Measurements from ENCODE around the gene USP53. TPM values are rescaled to one million over a fixed set of nuclear protein-coding genes. Genes with fewer than 3 reads are reported as not detected.
"Not testable (repeated sequence)": the region's sequence is repeated elsewhere in the genome, so short reads cannot be mapped to it uniquely, and the experiment has no call there.

The USP53 gene
- total RNA-seq, 1 experiment from 2014 or later, result 1.2 TPM

DNA sequence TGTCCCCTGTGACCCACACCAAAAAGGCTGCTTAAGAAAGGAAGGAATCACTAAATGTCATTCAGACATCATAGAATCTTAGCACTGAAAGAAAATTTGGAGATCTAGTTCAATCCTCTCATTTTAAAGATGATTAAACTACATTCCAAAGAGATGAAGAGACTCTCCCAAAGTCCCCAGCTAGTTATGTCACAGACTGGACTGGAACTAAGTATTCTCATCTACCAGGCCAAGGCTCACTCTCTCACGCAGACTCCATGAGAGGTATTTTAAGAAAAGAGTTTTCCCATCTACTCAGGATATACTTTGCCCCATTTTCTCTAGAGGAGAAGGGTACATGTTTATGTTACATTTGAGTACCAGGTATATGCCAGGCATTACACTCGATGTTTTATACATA, 102.5 kb downstream of the USP53 start:
- no peaks in the 10 kb centered on the region for H4K20me1 ChIP-seq (ENCODE audit: insufficient read depth, low read depth, low read length)
- H3K4me3 ChIP-seq (ENCODE audit: low read length), result no peak overlapping the region
- H3K79me2 ChIP-seq (ENCODE audit: low read length), result no peaks in the 10 kb centered on the region
- H3K9ac ChIP-seq (ENCODE audit: low read length), result no peak overlapping the region
- H3K9me3 ChIP-seq (ENCODE audit: low read length), result no peaks in the 10 kb centered on the region
- no peak overlapping the region for H3K4me2 ChIP-seq (ENCODE audit: low read depth, low read length, poor library complexity, severe bottlenecking)
- H3K9me2 ChIP-seq (replicated peaks; ENCODE audit: insufficient read depth, low read length), result no peaks in the 10 kb centered on the region
- DNase-seq, result no peak
- H3K27ac ChIP-seq (ENCODE audit: low read length), result no peak overlapping the region
- H2AFZ ChIP-seq (ENCODE audit: low read length), result no peak overlapping the region
- H3K27me3 ChIP-seq (ENCODE audit: low read length), result no peaks in the 10 kb centered on the region
- no peaks in the 10 kb centered on the region for H3K4me1 ChIP-seq (ENCODE audit: low read length)
- no peaks in the 10 kb centered on the region for H3K36me3 ChIP-seq (ENCODE audit: insufficient read depth, low read length)

DNA sequence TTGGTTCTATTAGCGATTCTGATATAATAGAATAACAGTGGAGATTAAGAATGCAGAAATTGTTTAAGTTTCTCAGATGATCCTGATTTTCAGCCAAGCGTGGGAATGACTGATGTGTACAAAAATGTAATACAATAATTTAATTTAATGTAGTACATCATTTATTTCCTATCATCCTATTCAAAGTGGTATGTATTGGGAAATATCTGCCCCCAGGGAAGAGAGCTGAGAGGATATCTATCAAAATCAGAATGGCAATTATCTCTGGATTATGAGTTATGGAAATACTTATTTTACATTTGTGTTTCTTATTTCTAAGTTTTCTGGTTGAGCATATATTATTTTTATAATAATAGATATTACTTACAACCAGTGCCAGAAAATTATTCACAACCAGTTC, 105.5 kb downstream of the USP53 start:
- H3K4me2 ChIP-seq (ENCODE audit: low read depth, low read length, poor library complexity, severe bottlenecking), result no peak overlapping the region
- no peak overlapping the region for H3K27ac ChIP-seq (ENCODE audit: low read length)
- no peak overlapping the region for H3K9ac ChIP-seq (ENCODE audit: low read length)
- H2AFZ ChIP-seq (ENCODE audit: low read length), result no peak overlapping the region
- no peaks in the 10 kb centered on the region for H3K27me3 ChIP-seq (ENCODE audit: low read length)
- no peaks in the 10 kb centered on the region for H3K36me3 ChIP-seq (ENCODE audit: insufficient read depth, low read length)
- no peak overlapping the region for H3K4me3 ChIP-seq (ENCODE audit: low read length)
- H4K20me1 ChIP-seq (ENCODE audit: insufficient read depth, low read depth, low read length), result no peaks in the 10 kb centered on the region
- no peaks in the 10 kb centered on the region for H3K79me2 ChIP-seq (ENCODE audit: low read length)
- H3K9me2 ChIP-seq (replicated peaks; ENCODE audit: insufficient read depth, low read length), result no peaks in the 10 kb centered on the region
- H3K4me1 ChIP-seq (ENCODE audit: low read length), result no peaks in the 10 kb centered on the region
- no peak for DNase-seq
- H3K9me3 ChIP-seq (ENCODE audit: low read length), result no peaks in the 10 kb centered on the region

DNA sequence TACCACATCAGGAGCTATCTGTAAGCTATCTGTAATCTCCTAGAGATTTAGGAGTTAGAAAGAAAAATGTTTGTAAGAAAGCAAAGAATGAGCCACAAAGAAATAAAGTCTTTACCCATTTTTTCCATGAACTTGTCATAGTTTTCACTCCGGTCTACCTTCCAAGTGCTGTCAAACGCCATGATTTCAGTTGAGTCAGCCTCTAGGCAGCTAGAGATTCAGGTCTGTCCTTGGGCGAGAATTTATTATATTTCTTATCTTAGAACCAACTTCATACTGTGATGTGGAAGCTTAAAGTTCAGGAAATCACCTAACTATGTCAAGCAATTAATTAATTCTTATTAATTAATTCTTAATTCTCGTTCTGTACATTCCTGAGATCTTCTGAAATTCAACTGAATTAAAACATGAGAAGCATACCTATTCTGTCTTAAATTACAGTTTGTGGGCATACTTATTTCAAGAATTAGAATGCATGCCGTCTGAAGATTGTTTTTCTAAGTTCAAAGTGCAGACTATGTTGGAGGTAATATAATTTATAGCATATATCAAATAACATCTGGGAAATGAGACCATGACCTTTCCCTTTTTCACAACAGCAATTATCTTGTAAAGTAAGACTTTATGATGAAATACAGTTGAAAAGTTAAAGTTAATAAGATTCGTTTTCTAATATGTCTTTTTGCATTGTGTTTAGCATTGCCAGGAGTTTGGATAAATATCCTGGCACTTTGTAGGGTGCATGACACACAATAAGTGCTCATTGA, 109.6 kb downstream of the USP53 start, which contains the start of gene FABP2:
FABP2 (minus strand) TSS at position 218 of the 767 bp plus-strand sequence; CDS start at position 182, 36 bp downstream.
- Histone ChIP-seq H3K4me3 (ENCODE audit: low read length) (no peak within 1 kb of the TSS), H3K9me2 (replicated peaks; ENCODE audit: insufficient read depth, low read length) (no peaks in the 10 kb centered on the region), H3K36me3 (ENCODE audit: insufficient read depth, low read length) (no peaks in the 10 kb centered on the region), H3K9me3 (ENCODE audit: low read length) (no peaks in the 10 kb centered on the region), H3K4me1 (ENCODE audit: low read length) (no peaks in the 10 kb centered on the region), H3K27me3 (ENCODE audit: low read length) (no peaks in the 10 kb centered on the region), H3K79me2 (ENCODE audit: low read length) (no peaks in the 10 kb centered on the region), H3K9ac (ENCODE audit: low read length) (no peak within 1 kb of the TSS), H3K27ac (ENCODE audit: low read length) (no peak within 1 kb of the TSS), H3K4me2 (ENCODE audit: low read depth, low read length, poor library complexity, severe bottlenecking) (no peak within 1 kb of the TSS), H4K20me1 (ENCODE audit: insufficient read depth, low read depth, low read length) (no peaks in the 10 kb centered on the region), H2AFZ (ENCODE audit: low read length) (no peak within 1 kb of the TSS)
- DNase-seq, result no peak

DNA sequence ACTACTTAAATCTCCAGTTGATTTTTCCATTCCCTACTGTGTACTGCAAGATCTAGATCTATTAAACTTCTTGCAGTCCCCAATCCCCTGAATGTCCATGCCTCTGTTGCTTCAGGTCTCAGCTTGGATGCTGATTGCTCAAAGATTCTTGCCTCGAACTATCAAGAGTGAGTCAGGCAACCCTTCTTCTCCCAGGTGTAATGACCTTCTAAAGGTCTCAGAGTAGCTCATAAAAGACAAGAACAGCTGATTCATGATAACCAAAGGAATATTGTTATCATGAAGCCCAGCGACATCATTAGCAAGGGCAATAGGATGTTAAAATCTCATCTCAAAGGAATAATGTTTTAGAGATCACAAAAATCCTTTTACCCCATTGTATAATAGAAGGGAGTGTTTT, 116.2 kb downstream of the USP53 start:
- H3K27ac ChIP-seq (ENCODE audit: low read length), result no peak overlapping the region
- no peak for DNase-seq
- no peaks in the 10 kb centered on the region for H3K79me2 ChIP-seq (ENCODE audit: low read length)
- no peaks in the 10 kb centered on the region for H3K9me2 ChIP-seq (replicated peaks; ENCODE audit: insufficient read depth, low read length)
- H3K4me2 ChIP-seq (ENCODE audit: low read depth, low read length, poor library complexity, severe bottlenecking), result no peak overlapping the region
- H3K9ac ChIP-seq (ENCODE audit: low read length), result no peak overlapping the region
- no peaks in the 10 kb centered on the region for H3K36me3 ChIP-seq (ENCODE audit: insufficient read depth, low read length)
- no peaks in the 10 kb centered on the region for H3K9me3 ChIP-seq (ENCODE audit: low read length)
- H3K27me3 ChIP-seq (ENCODE audit: low read length), result no peaks in the 10 kb centered on the region
- no peaks in the 10 kb centered on the region for H4K20me1 ChIP-seq (ENCODE audit: insufficient read depth, low read depth, low read length)
- H3K4me1 ChIP-seq (ENCODE audit: low read length), result no peaks in the 10 kb centered on the region
- H2AFZ ChIP-seq (ENCODE audit: low read length), result no peak overlapping the region
- H3K4me3 ChIP-seq (ENCODE audit: low read length), result no peak overlapping the region

DNA sequence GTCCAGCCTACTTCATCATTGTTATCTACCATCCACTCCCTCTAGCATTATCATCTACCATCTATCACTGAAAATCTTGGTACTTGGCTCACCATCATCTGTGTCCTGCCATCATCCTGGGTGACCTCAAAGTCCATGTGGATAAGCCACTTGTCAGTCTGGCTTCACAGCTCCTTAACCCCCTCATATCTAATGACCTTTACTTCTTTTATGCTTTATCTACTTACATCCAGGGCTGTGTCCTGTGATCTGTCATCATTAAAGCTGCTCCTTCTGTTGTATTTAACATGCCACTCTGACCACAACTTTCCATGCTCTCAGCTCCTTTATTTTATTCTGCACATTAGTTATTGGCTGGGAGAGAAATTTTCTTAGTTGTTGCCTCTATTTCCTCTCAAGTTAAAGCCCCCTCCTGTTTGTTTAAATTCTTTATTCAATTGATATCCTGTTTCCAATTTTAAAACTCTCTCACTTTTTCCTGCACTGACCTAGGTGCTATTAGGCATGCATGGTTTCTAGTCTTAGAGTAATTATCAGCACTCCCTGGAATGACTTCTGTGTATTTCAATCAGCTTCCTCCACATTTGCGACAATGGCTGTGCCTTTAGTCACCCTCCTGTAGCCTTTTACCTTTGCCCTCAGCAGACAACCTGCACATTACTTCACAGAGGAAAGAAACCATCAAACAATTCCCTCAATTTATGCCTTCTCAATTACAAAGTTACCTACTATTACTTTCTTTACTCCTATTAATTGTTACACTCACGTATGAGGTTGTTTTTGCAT, 117.5 kb downstream of the USP53 start:
- no peaks in the 10 kb centered on the region for H3K4me1 ChIP-seq (ENCODE audit: low read length)

DNA sequence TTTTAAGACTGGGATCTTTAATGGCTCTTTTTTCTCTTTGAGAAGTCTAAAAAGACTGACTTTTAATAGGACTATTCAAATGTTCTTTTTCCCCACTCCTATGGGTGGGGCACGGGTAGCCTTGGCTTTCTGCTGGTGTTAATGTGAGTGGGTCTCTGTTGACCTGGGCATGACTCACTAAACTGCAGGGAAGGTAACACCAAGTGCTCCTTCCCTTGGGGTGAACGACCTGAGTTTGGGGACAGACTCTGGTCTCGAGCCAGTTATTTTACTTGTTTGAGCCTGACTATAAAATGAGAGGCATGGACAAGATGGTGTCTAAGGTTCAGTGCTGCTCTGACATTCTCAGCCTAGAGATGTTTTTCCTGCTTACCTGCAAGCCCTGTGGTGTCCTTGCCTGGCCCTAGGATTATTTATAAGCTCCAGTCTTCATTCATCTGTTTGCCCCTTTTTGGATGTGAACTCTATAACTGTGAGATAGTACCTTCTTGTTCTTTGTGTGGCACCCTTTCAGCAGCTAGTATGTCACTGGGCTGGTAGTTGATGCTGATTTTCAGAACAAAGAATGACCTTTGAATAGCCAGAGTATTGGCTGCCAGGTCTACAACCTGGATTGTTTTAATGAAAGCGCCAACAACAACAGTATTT, 123.9 kb downstream of the USP53 start:
- H3K9me2 ChIP-seq (replicated peaks; ENCODE audit: insufficient read depth, low read length); H3K9ac ChIP-seq (ENCODE audit: low read length); H3K4me1 ChIP-seq (ENCODE audit: low read length); H4K20me1 ChIP-seq (ENCODE audit: insufficient read depth, low read depth, low read length); H3K9me3 ChIP-seq (ENCODE audit: low read length); H3K27ac ChIP-seq (ENCODE audit: low read length); H2AFZ ChIP-seq (ENCODE audit: low read length); H3K36me3 ChIP-seq (ENCODE audit: insufficient read depth, low read length); H3K4me2 ChIP-seq (ENCODE audit: low read depth, low read length, poor library complexity, severe bottlenecking); H3K79me2 ChIP-seq (ENCODE audit: low read length); DNase-seq; H3K4me3 ChIP-seq (ENCODE audit: low read length); H3K27me3 ChIP-seq (ENCODE audit: low read length): not testable (repeated sequence)

More for the DNA sequence above, 117.5 kb downstream of the USP53 start:
- Histone ChIP-seq H2AFZ (ENCODE audit: low read length) (no peak overlapping the region), H4K20me1 (ENCODE audit: insufficient read depth, low read depth, low read length) (no peaks in the 10 kb centered on the region), H3K9ac (ENCODE audit: low read length) (no peak overlapping the region), H3K27ac (ENCODE audit: low read length) (no peak overlapping the region), H3K9me2 (replicated peaks; ENCODE audit: insufficient read depth, low read length) (no peaks in the 10 kb centered on the region), H3K27me3 (ENCODE audit: low read length) (no peaks in the 10 kb centered on the region), H3K4me3 (ENCODE audit: low read length) (no peak overlapping the region), H3K9me3 (ENCODE audit: low read length) (no peaks in the 10 kb centered on the region), H3K4me2 (ENCODE audit: low read depth, low read length, poor library complexity, severe bottlenecking) (no peak overlapping the region), H3K79me2 (ENCODE audit: low read length) (no peaks in the 10 kb centered on the region), H3K36me3 (ENCODE audit: insufficient read depth, low read length) (no peaks in the 10 kb centered on the region)
- DNase-seq, result no peak

DNA sequence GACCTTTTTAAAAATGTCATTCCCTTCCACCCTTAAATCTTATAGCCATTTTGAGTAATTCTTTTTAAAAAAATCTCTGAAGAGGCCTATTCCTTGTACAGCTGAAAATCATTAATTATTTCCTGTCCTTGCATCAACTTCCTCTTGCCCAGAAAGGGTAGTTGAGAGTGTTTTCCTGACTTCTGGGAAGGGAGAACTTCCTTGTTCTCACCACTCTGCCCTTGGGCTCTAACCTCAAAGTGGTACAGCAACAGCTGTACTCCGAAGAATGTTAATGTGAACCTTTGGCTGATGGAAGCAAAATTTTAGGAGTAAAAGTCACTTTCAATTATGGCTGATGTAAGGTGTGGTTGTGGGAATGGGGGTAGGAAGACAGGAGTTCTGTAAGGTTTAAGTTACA, 124.5 kb downstream of the USP53 start:
- Histone ChIP-seq H3K79me2 (ENCODE audit: low read length) (no peaks in the 10 kb centered on the region), H3K27ac (ENCODE audit: low read length) (no peak overlapping the region), H3K9me2 (replicated peaks; ENCODE audit: insufficient read depth, low read length) (no peaks in the 10 kb centered on the region), H3K4me3 (ENCODE audit: low read length) (no peak overlapping the region), H3K9ac (ENCODE audit: low read length) (no peak overlapping the region), H3K4me1 (ENCODE audit: low read length) (no peaks in the 10 kb centered on the region), H3K27me3 (ENCODE audit: low read length) (no peaks in the 10 kb centered on the region), H2AFZ (ENCODE audit: low read length) (no peak overlapping the region), H3K9me3 (ENCODE audit: low read length) (no peaks in the 10 kb centered on the region), H4K20me1 (ENCODE audit: insufficient read depth, low read depth, low read length) (no peaks in the 10 kb centered on the region), H3K36me3 (ENCODE audit: insufficient read depth, low read length) (no peaks in the 10 kb centered on the region), H3K4me2 (ENCODE audit: low read depth, low read length, poor library complexity, severe bottlenecking) (no peak overlapping the region)
- DNase-seq, result no peak

DNA sequence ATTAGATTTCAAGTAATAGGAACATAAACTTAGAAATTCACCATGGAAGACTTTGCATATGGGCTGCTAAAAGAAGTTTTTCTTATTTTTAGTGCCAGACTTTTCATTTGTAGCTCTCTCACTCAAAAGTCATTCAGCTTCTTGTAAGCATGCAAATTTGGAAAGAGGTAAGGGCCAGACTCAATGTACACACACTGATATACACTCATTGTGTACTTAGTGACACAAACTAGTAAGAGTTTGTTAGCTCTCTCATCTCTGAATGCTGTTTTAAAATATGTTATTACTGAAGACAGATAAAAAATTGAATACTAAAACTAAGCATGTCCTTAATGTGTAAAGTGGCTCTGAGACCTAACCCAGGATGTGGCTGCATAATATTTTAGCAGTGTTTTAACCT, 127.4 kb downstream of the USP53 start:
- not testable (repeated sequence) for H4K20me1 ChIP-seq (ENCODE audit: insufficient read depth, low read depth, low read length); H3K4me1 ChIP-seq (ENCODE audit: low read length); H3K9ac ChIP-seq (ENCODE audit: low read length); H3K9me2 ChIP-seq (replicated peaks; ENCODE audit: insufficient read depth, low read length); H3K4me3 ChIP-seq (ENCODE audit: low read length); H3K36me3 ChIP-seq (ENCODE audit: insufficient read depth, low read length); H3K9me3 ChIP-seq (ENCODE audit: low read length); H3K4me2 ChIP-seq (ENCODE audit: low read depth, low read length, poor library complexity, severe bottlenecking); H3K27ac ChIP-seq (ENCODE audit: low read length); DNase-seq; H3K79me2 ChIP-seq (ENCODE audit: low read length); H2AFZ ChIP-seq (ENCODE audit: low read length); H3K27me3 ChIP-seq (ENCODE audit: low read length)

Data from Karpas-422 (cell line).